HEK293 (cell line): ENCODE results near the gene NANOS1.

Source experiments
- ATF2 ChIP-seq: fragments of 450-650 bp; formaldehyde crosslinking; IDR thresholded peaks from 2 replicates; pipeline ENCODE4 v1.5.1; 2016; ENCODE audit warnings: missing biosample characterization, missing genetic modification characterization, low read depth
- BCL11B ChIP-seq: fragments of 450-650 bp; formaldehyde crosslinking; IDR thresholded peaks from 2 replicates; pipeline ENCODE4 v1.5.1; 2016; ENCODE audit warnings: low read depth, missing biosample characterization, missing genetic modification characterization
- CTCF ChIP-seq: fragments of 450-650 bp; formaldehyde crosslinking; IDR thresholded peaks from 2 replicates; pipeline ENCODE4 v1.5.1; 2016; ENCODE audit warnings: missing biosample characterization, missing genetic modification characterization
- REST ChIP-seq: fragments of 450-650 bp; formaldehyde crosslinking; IDR thresholded peaks from 2 replicates; pipeline ENCODE4 v1.5.1; 2016; ENCODE audit warnings: missing biosample characterization, missing genetic modification characterization
- ZBTB17 ChIP-seq: fragments of 450-650 bp; formaldehyde crosslinking; IDR thresholded peaks from 2 replicates; pipeline ENCODE4 v1.5.1; 2016; ENCODE audit warnings: missing biosample characterization, missing genetic modification characterization
- ZNF174 ChIP-seq: fragments of 450-650 bp; formaldehyde crosslinking; IDR thresholded peaks from 2 replicates; pipeline ENCODE4 v1.5.0; 2017; ENCODE audit warnings: missing biosample characterization, mild to moderate bottlenecking, missing genetic modification characterization
- ZNF184 ChIP-seq: fragments of 450-650 bp; IDR thresholded peaks from 2 replicates; pipeline ENCODE4 v1.5.1; 2018; ENCODE audit warnings: missing biosample characterization, mild to moderate bottlenecking, missing genetic modification characterization
- ZNF202 ChIP-seq: fragments of 450-650 bp; formaldehyde crosslinking; IDR thresholded peaks from 2 replicates; pipeline ENCODE4 v1.5.1; 2016; ENCODE audit warnings: missing biosample characterization, missing genetic modification characterization, borderline replicate concordance
- ZNF354C ChIP-seq: fragments of 450-650 bp; formaldehyde crosslinking; IDR thresholded peaks from 2 replicates; pipeline ENCODE4 v1.5.1; 2016; ENCODE audit warnings: missing biosample characterization, missing genetic modification characterization, low read depth, borderline replicate concordance
- ZNF629 ChIP-seq: fragments of 450-650 bp; formaldehyde crosslinking; IDR thresholded peaks from 2 replicates; pipeline ENCODE4 v1.5.1; 2017; ENCODE audit warnings: missing biosample characterization, missing genetic modification characterization

- TF ChIP-seq REST (tag by site-specific recombination) (no peak), ZBTB17 (no peak), ZNF174 (tag by site-specific recombination) (no peak), ZNF184 (tag by site-specific recombination) (no peak), CTCF (no peak), ZNF629 (tag by site-specific recombination) (no peak), ZNF202 (tag by site-specific recombination) (no peak), ZNF354C (no peak), BCL11B (tag by site-specific recombination) (no peak), ATF2 (tag by site-specific recombination) (no peak)
Measured at GRCh38 chr10:119025776-119026175, 3.7 kb upstream of the NANOS1 start.
